SK-N-SH treated with all-trans-retinoic acid at 6 μM for 48 hours (cell line): ENCODE measurements around the gene GRIP1.

Experiments
- ATAC-seq: fragments of 200-7000 bp; cut with Tn5 transposase; 3 replicates; pipeline ENCODE4 v1.9.1; 2020; ENCODE audit warnings: mild to moderate bottlenecking, moderate library complexity
- BACH2 ChIP-seq: fragments of 250-450 bp; sonication (Bioruptor Pico); IDR thresholded peaks from 2 replicates; pipeline ENCODE4 v1.9.0; 2021; ENCODE audit warnings: mild to moderate bottlenecking, borderline replicate concordance
- CSDC2 ChIP-seq: fragments of 250-450 bp; sonication (Bioruptor Pico); IDR thresholded peaks from 2 replicates; pipeline ENCODE4 v1.5.0; 2020; ENCODE audit warnings: mild to moderate bottlenecking, moderate library complexity
- GLIS3 ChIP-seq: fragments of 250-450 bp; sonication (Bioruptor Pico); IDR thresholded peaks from 2 replicates; pipeline ENCODE4 v1.5.0; 2020; ENCODE audit warnings: mild to moderate bottlenecking, moderate library complexity
- ISL1 ChIP-seq: fragments of 250-450 bp; sonication (Bioruptor Pico); IDR thresholded peaks from 2 replicates; pipeline ENCODE4 v2.1.2; 2022; ENCODE audit warnings: mild to moderate bottlenecking, moderate library complexity
- OSR1 ChIP-seq: fragments of 250-450 bp; sonication (Bioruptor Pico); IDR thresholded peaks from 2 replicates; pipeline ENCODE4 v1.8.0; 2022; ENCODE audit warnings: moderate library complexity, mild to moderate bottlenecking, inconsistent platforms
- PPARA ChIP-seq: fragments of 250-450 bp; sonication (Bioruptor Pico); IDR thresholded peaks from 2 replicates; pipeline ENCODE4 v1.5.0; 2020; ENCODE audit warnings: mild to moderate bottlenecking, borderline replicate concordance
- SNAI2 ChIP-seq: fragments of 250-450 bp; sonication (Bioruptor Pico); IDR thresholded peaks from 2 replicates; pipeline ENCODE4 v1.5.0; 2020; ENCODE audit warnings: mild to moderate bottlenecking, moderate library complexity
- TCF4 ChIP-seq: fragments of 250-450 bp; sonication (Bioruptor Pico); IDR thresholded peaks from 2 replicates; pipeline ENCODE4 v1.8.0; 2021; ENCODE audit warnings: mild to moderate bottlenecking, moderate library complexity, borderline replicate concordance
- ZC3H10 ChIP-seq: fragments of 250-450 bp; sonication (Bioruptor Pico); IDR thresholded peaks from 2 replicates; pipeline ENCODE4 v1.5.1; 2021; ENCODE audit warnings: mild to moderate bottlenecking, moderate library complexity
- ZFP3 ChIP-seq: fragments of 250-450 bp; sonication (Bioruptor Pico); IDR thresholded peaks from 2 replicates; pipeline ENCODE4 v1.5.0; 2020; ENCODE audit warnings: mild to moderate bottlenecking, moderate library complexity
- ZFP30 ChIP-seq: fragments of 450-650 bp; formaldehyde crosslinking; IDR thresholded peaks from 2 replicates; pipeline ENCODE4 v1.5.0; 2022; ENCODE audit warnings: mild to moderate bottlenecking, moderate library complexity
- ZNF565 ChIP-seq: fragments of 450-650 bp; formaldehyde crosslinking; conservative IDR thresholded peaks from 2 replicates; pipeline ENCODE4 v1.5.0; 2020; ENCODE audit warnings: low read depth, mild to moderate bottlenecking, moderate library complexity
- ZNF70 ChIP-seq: fragments of 450-650 bp; formaldehyde crosslinking; IDR thresholded peaks from 2 replicates; pipeline ENCODE4 v1.5.0; 2020; ENCODE audit warnings: mild to moderate bottlenecking, moderate library complexity
- ZNF8 ChIP-seq: fragments of 450-650 bp; formaldehyde crosslinking; IDR thresholded peaks from 2 replicates; pipeline ENCODE4 v1.5.0; 2020; ENCODE audit warnings: mild to moderate bottlenecking, moderate library complexity
- TF ChIP-seq, protein P1 (sequence below): fragments of 250-450 bp; sonication (Bioruptor Pico); IDR thresholded peaks from 2 replicates; pipeline ENCODE4 v1.5.1; 2020; ENCODE audit warnings: low read depth, mild to moderate bottlenecking, moderate library complexity
- TF ChIP-seq, protein P2 (sequence below): fragments of 250-450 bp; sonication (Bioruptor Pico); IDR thresholded peaks from 2 replicates; pipeline ENCODE4 v1.5.0; 2020; ENCODE audit warnings: mild to moderate bottlenecking, moderate library complexity
- TF ChIP-seq, protein P3 (sequence below): fragments of 250-450 bp; sonication (Bioruptor Pico); IDR thresholded peaks from 2 replicates; pipeline ENCODE4 v1.5.1; 2021; ENCODE audit warnings: mild to moderate bottlenecking, moderate library complexity
- TF ChIP-seq, protein P4 (sequence below): fragments of 250-450 bp; sonication (Bioruptor Pico); IDR thresholded peaks from 2 replicates; pipeline ENCODE4 v1.8.0; 2021; ENCODE audit warnings: low read depth, mild to moderate bottlenecking, moderate library complexity, borderline replicate concordance

The GRIP1 gene

DNA sequence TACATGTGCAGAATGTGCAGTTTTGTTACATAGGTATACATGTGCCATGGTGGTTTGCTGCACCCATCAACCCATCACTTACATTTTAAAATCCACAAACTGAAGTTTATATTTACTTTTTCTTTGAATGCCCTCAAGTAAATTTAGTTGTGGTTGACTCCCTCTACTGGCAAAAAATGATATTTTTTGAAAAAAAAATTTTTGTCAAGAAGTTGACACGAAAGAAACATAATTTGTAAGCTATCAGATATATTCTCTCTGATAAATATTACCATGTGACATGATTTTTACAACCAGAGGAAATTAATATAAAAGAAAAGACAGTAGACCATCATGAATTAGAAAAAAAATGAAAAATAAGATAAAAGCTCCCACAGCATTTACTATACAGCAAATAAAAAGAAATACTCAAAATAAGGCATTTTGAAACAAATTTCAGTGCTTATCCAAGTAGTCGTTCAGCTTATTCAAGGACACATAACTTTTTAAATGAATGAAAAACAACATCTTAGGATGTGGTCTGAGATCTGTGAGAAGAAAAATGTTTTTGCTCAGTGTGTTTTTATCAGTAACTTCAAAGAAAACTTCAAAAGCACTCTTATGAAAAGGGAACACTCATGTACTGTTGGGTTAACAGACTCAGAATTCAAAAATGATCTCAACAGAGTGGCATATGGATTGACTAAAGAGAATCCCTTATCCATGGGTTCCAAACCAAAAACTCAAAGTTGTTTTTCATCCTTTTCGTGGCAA, 30.0 kb upstream of the GRIP1 start:
- no peak for ATAC-seq
- TF ChIP-seq ZC3H10 (CRISPR knock-in tag) (no peak), BACH2 (CRISPR knock-in tag) (no peak), OSR1 (CRISPR knock-in tag) (no peak), ZFP3 (CRISPR knock-in tag) (no peak), ZNF565 (no peak), ZNF8 (CRISPR knock-in tag) (no peak), GLIS3 (CRISPR knock-in tag) (no peak)
- TF ChIP-seq, protein P1, sequence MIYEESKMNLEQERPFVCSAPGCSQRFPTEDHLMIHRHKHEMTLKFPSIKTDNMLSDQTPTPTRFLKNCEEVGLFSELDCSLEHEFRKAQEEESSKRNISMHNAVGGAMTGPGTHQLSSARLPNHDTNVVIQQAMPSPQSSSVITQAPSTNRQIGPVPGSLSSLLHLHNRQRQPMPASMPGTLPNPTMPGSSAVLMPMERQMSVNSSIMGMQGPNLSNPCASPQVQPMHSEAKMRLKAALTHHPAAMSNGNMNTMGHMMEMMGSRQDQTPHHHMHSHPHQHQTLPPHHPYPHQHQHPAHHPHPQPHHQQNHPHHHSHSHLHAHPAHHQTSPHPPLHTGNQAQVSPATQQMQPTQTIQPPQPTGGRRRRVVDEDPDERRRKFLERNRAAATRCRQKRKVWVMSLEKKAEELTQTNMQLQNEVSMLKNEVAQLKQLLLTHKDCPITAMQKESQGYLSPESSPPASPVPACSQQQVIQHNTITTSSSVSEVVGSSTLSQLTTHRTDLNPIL (CRISPR knock-in tag) = no peak

DNA sequence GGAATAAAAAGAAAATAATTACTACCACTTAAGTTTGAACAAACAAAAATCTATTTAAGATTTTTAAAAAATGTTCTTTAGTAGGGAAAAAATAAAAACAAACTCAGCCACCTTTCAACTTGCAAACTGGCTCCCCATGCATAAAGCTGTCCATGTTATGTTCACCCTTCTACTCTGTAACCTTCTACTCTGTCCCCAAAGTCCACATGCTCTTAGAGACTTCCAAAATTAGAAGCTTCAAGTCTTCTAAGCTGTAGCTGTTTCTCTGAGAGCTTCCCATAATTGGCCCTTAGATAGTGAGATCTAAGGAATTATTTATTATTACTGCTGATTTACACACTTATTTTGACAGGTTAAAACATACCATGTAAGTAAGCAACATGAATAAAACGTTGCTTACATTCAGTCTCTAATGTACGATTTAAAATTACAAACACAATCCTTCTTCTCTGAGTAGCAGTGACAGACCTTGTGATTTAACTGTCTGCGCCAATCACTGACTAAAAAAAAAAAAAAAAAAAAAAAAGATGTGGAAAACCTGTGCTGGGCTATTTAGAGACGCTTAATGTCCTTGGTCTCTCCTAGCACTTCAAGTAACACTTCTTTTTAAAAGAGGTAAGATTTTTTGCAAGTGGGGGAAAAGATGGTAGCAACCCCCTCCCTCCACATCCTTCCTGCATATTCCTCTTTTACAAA, 28.3 kb upstream of the GRIP1 start:
- TF ChIP-seq PPARA (CRISPR knock-in tag) (no peak), GLIS3 (CRISPR knock-in tag) (no peak), CSDC2 (CRISPR knock-in tag) (no peak), ZNF8 (CRISPR knock-in tag) (no peak), ZNF70 (CRISPR knock-in tag) (no peak), ZNF565 (no peak), ZFP3 (CRISPR knock-in tag) (no peak)
- no peak for ATAC-seq

DNA sequence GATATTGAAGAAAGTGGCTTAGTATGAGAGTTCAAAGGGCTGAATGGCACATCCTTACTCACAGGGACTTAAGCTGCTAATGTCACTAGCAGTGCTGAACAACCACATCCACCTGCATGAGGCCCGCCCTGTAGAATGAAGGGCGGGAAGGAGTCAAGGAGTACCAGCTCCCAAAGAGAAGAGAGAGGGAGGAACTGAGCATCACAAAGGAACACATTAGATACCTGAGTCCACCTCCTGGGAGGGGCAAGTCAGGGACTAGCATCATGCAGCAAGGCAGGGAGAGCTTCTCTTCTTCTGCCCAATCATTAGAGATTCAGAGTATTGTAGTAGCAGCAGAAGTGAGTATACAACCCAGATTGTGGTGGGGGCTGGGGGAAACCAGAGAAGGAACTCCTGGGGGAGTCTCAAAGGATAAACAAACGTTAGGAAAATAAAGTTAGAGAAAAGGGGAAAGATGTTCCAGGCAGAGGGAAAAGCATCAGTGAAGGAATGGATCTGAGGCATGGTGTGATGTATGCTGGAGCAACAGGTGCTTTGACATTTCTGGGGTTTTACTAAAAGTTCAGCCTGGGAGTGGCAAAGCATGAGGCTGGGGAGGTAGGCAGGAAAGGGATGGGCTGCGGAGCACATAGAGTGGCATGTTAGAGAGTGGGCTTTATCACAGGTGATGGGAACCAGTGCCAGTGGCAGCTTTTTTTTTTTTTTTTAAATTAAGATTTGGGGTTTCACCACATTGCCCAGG, 21.0 kb upstream of the GRIP1 start:
- ATAC-seq = no peak
- TF ChIP-seq TCF4 = no peak
- TF ChIP-seq, protein P2, sequence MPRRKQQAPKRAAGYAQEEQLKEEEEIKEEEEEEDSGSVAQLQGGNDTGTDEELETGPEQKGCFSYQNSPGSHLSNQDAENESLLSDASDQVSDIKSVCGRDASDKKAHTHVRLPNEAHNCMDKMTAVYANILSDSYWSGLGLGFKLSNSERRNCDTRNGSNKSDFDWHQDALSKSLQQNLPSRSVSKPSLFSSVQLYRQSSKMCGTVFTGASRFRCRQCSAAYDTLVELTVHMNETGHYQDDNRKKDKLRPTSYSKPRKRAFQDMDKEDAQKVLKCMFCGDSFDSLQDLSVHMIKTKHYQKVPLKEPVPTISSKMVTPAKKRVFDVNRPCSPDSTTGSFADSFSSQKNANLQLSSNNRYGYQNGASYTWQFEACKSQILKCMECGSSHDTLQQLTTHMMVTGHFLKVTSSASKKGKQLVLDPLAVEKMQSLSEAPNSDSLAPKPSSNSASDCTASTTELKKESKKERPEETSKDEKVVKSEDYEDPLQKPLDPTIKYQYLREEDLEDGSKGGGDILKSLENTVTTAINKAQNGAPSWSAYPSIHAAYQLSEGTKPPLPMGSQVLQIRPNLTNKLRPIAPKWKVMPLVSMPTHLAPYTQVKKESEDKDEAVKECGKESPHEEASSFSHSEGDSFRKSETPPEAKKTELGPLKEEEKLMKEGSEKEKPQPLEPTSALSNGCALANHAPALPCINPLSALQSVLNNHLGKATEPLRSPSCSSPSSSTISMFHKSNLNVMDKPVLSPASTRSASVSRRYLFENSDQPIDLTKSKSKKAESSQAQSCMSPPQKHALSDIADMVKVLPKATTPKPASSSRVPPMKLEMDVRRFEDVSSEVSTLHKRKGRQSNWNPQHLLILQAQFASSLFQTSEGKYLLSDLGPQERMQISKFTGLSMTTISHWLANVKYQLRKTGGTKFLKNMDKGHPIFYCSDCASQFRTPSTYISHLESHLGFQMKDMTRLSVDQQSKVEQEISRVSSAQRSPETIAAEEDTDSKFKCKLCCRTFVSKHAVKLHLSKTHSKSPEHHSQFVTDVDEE (CRISPR knock-in tag) = no peak

DNA sequence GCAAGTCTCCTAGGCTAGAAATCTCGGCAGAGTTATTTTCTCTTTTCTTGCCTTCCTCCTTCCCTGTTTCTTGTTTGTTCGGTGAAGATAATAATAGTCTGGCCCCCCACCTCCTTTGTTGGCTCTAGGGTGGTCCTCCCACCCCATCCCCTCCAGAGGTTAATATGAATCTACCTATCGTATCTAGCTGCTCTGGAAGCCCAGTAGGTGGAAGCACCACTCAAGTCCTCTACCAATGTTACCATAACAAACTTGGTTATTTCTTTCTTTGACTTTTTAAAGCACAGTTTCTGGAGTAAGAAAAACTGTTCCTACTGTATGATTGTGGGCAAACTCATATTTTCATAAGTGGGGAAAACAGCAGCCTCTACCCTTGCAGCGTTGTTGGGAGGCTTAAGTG, 19.7 kb upstream of the GRIP1 start:
- ATAC-seq = no peak
- TF ChIP-seq, protein P2 (CRISPR knock-in tag) = no peak
- no peak for TF ChIP-seq ZFP3 (CRISPR knock-in tag)

DNA sequence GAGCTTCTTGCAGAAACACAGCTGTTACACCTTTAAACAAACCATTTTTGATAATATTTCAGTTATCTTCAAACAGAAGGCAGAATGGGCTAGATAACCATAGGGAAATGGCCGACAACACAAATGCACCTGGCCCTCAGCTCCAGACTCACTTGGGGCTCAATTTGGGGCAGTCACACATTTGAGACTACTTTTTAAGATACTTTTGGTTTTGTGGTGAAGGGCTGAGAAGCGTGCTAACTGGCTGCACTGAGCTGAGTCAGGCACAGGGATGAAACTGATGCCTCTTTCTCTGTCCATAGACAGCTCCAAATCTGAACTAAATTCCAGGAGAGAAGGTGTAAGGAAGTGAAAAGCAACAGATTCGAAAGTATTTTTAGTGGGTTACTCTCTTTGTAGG, 18.5 kb upstream of the GRIP1 start:
- TF ChIP-seq SNAI2 (CRISPR knock-in tag) (no peak), ZNF8 (CRISPR knock-in tag) (no peak), ZFP30 (CRISPR knock-in tag) (no peak), ISL1 (CRISPR knock-in tag) (no peak)
- TF ChIP-seq, protein P1 (CRISPR knock-in tag) = no peak
- TF ChIP-seq, protein P3, sequence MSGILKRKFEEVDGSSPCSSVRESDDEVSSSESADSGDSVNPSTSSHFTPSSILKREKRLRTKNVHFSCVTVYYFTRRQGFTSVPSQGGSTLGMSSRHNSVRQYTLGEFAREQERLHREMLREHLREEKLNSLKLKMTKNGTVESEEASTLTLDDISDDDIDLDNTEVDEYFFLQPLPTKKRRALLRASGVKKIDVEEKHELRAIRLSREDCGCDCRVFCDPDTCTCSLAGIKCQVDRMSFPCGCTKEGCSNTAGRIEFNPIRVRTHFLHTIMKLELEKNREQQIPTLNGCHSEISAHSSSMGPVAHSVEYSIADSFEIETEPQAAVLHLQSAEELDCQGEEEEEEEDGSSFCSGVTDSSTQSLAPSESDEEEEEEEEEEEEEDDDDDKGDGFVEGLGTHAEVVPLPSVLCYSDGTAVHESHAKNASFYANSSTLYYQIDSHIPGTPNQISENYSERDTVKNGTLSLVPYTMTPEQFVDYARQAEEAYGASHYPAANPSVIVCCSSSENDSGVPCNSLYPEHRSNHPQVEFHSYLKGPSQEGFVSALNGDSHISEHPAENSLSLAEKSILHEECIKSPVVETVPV (CRISPR knock-in tag) = no peak
- TF ChIP-seq, protein P4, sequence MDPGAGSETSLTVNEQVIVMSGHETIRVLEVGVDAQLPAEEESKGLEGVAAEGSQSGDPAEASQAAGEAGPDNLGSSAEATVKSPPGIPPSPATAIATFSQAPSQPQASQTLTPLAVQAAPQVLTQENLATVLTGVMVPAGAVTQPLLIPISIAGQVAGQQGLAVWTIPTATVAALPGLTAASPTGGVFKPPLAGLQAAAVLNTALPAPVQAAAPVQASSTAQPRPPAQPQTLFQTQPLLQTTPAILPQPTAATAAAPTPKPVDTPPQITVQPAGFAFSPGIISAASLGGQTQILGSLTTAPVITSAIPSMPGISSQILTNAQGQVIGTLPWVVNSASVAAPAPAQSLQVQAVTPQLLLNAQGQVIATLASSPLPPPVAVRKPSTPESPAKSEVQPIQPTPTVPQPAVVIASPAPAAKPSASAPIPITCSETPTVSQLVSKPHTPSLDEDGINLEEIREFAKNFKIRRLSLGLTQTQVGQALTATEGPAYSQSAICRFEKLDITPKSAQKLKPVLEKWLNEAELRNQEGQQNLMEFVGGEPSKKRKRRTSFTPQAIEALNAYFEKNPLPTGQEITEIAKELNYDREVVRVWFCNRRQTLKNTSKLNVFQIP (CRISPR knock-in tag) = no peak
- no peak for ATAC-seq
